Colonic mucosa (tissue), 4 donors: ENCODE results near the gene RCBTB2. TPM values are rescaled to one million over a fixed set of nuclear protein-coding genes. Genes with fewer than 3 reads are reported as not detected.

ENCODE experiments used
- DNase-seq: peaks from one replicate; pipeline ENCODE4 v3.0.0-alpha.2; 2020
- H3K27ac ChIP-seq: fragments of 200-600 bp; one replicate; pipeline ENCODE4 v1.8.0; 2021
- H3K27me3 ChIP-seq: fragments of 200-600 bp; one replicate; pipeline ENCODE4 v1.8.0; 2021
- H3K36me3 ChIP-seq: fragments of 200-600 bp; one replicate; pipeline ENCODE4 v1.8.0; 2021
- H3K4me1 ChIP-seq: fragments of 200-600 bp; one replicate; pipeline ENCODE4 v1.8.0; 2021; ENCODE audit warnings: mild to moderate bottlenecking
- H3K4me3 ChIP-seq: fragments of 200-600 bp; one replicate; pipeline ENCODE4 v1.8.0; 2021
- H3K9ac ChIP-seq, 2 donors: one replicate each; pipeline ENCODE4 v1.7.0; 2013; ENCODE audit warnings: control low read depth in 2 of 2, low read depth in 2 of 2, low read length in 2 of 2
- H3K9me3 ChIP-seq: fragments of 200-600 bp; one replicate; pipeline ENCODE4 v1.8.0; 2021
- intact Hi-C: fragments of 100-400 bp; cut with DNase I; formaldehyde crosslinking; loops from one replicate; pipeline ENCODE4 v1.14.1; 2022
- total RNA-seq, 2 donors: library from RNA; stranded (reverse); fragmentation: NEBNext Ultra II Directional in 1 of 2; extraction: Animal tissue kit (Norgen Biotek cat#: 25700) in 1 of 2; gene quantifications; one replicate each; pipeline ENCODE4 v1.2.1, GENCODE V29; 2021
- TF ChIP-seq, protein P1 (sequence below): fragments of 200-600 bp; IDR thresholded peaks from one replicate; pipeline ENCODE4 v1.8.0; 2022; ENCODE audit warnings: antibody characterized with exemption, mild to moderate bottlenecking
- donor health status: healthy.
- donor health status: DM: no; HTN: no; CAD: no.
- donor health status: DM: no; HTN: no; CAD: no.

The RCBTB2 gene
- total RNA-seq, 2 donors from 2014 or later, result 3.3 to 5.5 TPM

DNA sequence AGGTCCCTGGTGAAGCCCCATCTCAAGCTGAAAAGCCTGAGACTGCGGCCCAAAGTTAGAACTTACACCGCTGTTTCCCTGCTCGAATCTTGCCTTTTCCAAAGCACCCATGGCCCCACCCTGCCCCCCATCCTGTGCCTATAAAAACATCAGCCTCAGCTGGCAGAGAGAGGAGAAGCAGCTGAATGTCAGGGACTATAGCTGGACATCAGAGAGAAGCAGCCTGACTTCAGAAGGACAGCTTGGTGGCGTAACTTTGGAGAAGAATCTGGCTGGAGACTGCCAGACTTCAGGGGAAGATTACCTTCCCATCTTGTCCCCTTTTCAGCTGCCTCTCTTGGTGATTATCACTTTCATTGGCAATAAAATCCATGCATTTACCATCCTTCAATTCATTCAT lies 9.3 kb upstream of the RCBTB2 start:
- intact Hi-C loops, result no loop called here
- TF ChIP-seq, protein P1, sequence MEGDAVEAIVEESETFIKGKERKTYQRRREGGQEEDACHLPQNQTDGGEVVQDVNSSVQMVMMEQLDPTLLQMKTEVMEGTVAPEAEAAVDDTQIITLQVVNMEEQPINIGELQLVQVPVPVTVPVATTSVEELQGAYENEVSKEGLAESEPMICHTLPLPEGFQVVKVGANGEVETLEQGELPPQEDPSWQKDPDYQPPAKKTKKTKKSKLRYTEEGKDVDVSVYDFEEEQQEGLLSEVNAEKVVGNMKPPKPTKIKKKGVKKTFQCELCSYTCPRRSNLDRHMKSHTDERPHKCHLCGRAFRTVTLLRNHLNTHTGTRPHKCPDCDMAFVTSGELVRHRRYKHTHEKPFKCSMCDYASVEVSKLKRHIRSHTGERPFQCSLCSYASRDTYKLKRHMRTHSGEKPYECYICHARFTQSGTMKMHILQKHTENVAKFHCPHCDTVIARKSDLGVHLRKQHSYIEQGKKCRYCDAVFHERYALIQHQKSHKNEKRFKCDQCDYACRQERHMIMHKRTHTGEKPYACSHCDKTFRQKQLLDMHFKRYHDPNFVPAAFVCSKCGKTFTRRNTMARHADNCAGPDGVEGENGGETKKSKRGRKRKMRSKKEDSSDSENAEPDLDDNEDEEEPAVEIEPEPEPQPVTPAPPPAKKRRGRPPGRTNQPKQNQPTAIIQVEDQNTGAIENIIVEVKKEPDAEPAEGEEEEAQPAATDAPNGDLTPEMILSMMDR, result no peak

DNA sequence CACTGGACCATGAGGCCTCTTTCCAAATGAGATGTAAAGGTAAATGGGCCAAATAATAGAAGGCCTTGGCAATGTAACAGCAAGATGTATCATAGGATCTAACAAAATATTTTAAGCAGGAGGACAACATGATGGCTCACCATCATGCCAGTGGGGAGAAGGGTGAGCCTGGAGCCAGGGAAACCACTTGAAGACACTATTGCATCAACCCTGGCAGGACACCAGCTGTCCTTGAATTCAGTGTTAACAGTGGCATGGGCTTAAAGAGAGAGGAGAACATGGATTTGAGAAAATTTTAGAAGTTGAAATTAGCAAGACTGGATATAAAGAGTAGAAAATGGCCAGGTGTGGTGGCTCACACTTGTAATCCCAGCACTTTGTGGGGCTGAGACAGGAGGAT lies 6.7 kb upstream of the RCBTB2 start:
- TF ChIP-seq, protein P1, result no peak
- peaks cover 2% of the 10 kb centered on the region for H3K4me1 ChIP-seq
- intact Hi-C loops, result no loop called here
- no peak overlapping the region for H3K4me3 ChIP-seq
- no peaks in the 10 kb centered on the region for H3K36me3 ChIP-seq
- H3K9ac ChIP-seq, result no peak overlapping the region
- no peak for DNase-seq
- H3K9me3 ChIP-seq, result no peaks in the 10 kb centered on the region
- no peak overlapping the region for H3K27ac ChIP-seq
- no peaks in the 10 kb centered on the region for H3K27me3 ChIP-seq

More for the DNA sequence above, 9.3 kb upstream of the RCBTB2 start:
- Histone ChIP-seq H3K9me3 (no peaks in the 10 kb centered on the region), H3K27ac (no peak overlapping the region), H3K9ac (no peak overlapping the region), H3K4me3 (no peak overlapping the region), H3K36me3 (no peaks in the 10 kb centered on the region), H3K27me3 (no peaks in the 10 kb centered on the region), H3K4me1 (peaks cover 2% of the 10 kb centered on the region)
- no peak for DNase-seq

DNA sequence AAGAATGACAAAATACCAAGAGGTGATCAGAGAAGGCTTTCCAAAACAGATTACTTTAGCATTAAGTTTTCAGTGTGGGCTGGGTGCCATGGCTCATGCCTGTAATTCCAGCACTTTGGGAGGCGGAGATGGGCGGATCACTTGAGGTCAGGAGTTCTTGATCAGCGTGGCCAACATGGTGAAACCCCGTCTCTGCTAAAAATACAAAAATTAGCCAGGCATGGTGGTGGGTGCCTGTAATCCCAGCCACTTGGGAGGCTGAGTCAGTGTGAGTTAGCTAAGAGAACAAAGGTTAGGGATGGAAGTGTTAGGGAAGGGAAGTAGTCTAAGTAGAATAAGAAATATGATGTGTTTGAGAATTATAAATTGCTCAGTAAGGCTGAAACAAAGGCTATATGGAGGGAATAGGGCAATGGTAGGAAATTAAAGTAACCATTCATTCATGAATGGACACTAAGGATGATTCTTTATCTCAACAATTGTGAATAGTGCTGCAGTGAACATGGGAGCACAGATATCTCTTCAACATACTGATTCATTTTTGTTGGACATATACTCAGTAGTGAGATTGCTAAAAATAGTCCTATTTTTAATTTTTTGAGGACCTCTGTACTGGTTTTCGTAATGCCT lies 3.9 kb upstream of the RCBTB2 start:
- Histone ChIP-seq H3K27ac (no peak overlapping the region), H3K4me1 (no peaks in the 10 kb centered on the region), H3K4me3 (no peak overlapping the region), H3K9ac (no peak overlapping the region), H3K27me3 (no peaks in the 10 kb centered on the region), H3K36me3 (no peaks in the 10 kb centered on the region), H3K9me3 (no peaks in the 10 kb centered on the region)
- TF ChIP-seq, protein P1, result no peak
- intact Hi-C loops, result no loop called here
- DNase-seq, result no peak

DNA sequence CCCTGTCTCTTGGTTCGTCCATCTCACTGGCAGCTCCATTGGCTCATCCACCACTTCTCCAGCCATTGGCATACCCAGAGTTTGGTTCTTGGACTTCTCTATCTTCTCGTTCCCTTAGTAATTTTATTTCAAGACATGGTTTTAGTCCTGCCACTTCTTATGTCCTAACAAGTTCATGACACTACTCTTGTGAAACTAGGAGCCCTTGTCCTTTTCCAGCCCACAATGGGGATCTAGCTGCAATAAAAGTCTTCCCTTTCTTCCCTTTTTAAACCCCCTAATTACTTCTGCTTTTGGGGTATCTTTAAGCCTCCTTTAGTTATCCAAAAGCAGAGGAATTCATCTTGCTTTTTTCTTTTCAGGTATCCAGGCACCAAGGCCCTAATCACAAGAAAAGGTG lies 2.9 kb upstream of the RCBTB2 start:
- TF ChIP-seq, protein P1, result no peak
- H3K36me3 ChIP-seq, result no peaks in the 10 kb centered on the region
- no peak overlapping the region for H3K9ac ChIP-seq
- no peak for DNase-seq
- H3K4me1 ChIP-seq, result no peaks in the 10 kb centered on the region
- no peaks in the 10 kb centered on the region for H3K27me3 ChIP-seq
- intact Hi-C loops, result no loop called here
- H3K27ac ChIP-seq, result no peak overlapping the region
- H3K9me3 ChIP-seq, result no peaks in the 10 kb centered on the region
- H3K4me3 ChIP-seq, result no peak overlapping the region

DNA sequence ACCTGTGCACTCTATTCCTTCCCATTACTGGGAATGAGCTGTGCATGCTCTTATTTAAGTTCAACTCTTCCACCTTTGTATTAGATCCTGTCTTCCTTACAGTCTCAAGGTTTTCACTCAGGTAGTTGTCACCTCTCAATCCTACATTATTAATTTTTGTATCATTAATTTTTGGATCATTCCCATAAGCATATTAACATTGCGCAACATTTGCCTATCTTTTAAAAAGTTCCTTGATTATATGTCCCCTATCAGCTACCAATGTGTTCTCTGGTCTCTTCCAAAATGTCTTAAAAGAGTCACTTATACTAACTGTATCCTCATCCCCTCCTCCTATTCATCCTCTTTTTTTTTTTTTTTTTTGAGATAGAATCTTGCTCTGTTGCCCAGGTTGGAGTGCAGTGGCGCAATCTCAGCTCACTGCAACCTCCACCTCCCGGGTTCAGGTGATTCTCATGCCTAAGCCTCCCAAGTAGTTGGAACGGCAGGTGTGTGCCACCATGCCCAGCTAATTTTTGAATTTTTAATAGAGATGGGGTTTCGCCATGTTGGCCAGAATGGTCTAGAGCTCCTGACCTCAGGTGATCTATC lies 2.1 kb upstream of the RCBTB2 start:
- no peak overlapping the region for H3K27ac ChIP-seq
- H3K4me3 ChIP-seq, result no peak overlapping the region
- no peaks in the 10 kb centered on the region for H3K36me3 ChIP-seq
- H3K27me3 ChIP-seq, result no peaks in the 10 kb centered on the region
- H3K9me3 ChIP-seq, result no peaks in the 10 kb centered on the region
- no peaks in the 10 kb centered on the region for H3K4me1 ChIP-seq
- TF ChIP-seq, protein P1, result no peak
- intact Hi-C loops, result loop anchor here (5.0 kb wide), 1 partner anchor 123 kb away; the partner anchor contains the start of gene LPAR6
- no peak for DNase-seq
- no peak overlapping the region for H3K9ac ChIP-seq
